B cell (primary cell): ENCODE results near the gene PHLDB1. TPM values are rescaled to one million over a fixed set of nuclear protein-coding genes. Genes with fewer than 3 reads are reported as not detected.

Experiments used
- ATAC-seq: fragments of 200-7000 bp; cut with Tn5 transposase; one replicate; pipeline ENCODE4 v1.10.0; 2021; ENCODE audit warnings: low read depth, mild to moderate bottlenecking, moderate number of reproducible peaks, moderate library complexity
- CTCF ChIA-PET: fragments of 350-600 bp; sonication (Branson Sonifier 250); formaldehyde crosslinking; loops from one replicate; lab custom pipeline; 2021; ENCODE audit warnings: antibody characterized with exemption, inconsistent platforms; lab: Charles Lee
- POLR2A ChIA-PET: fragments of 350-600 bp; sonication (Branson Sonifier 250); formaldehyde crosslinking; loops from one replicate; lab custom pipeline; 2021; ENCODE audit warnings: antibody characterized with exemption; lab: Charles Lee
- DNase-seq: peaks from one replicate; pipeline ENCODE4 v3.0.0; 2013
- H2AFZ ChIP-seq: 2 replicates; pipeline ENCODE4 v1.6.1; 2012; ENCODE audit warnings: mild to moderate bottlenecking, low read depth, low read length; ENCODE audit not compliant: insufficient read depth, poor library complexity, severe bottlenecking
- H3K27ac ChIP-seq, 2 donors: 1 replicate in 1 of 2; 2 replicates in 1 of 2; pipeline ENCODE4 v1.5.1; 2012 to 2013; ENCODE audit warnings: low read length in 2 of 2, mild to moderate bottlenecking in 2 of 2, moderate library complexity in 1 of 2
- H3K27me3 ChIP-seq, 4 experiments: fragments of 200-600 bp in 1 of 4; sonication (generic) in 1 of 4; replicated peaks in 1 of 4; 1 replicate in 2 of 4; 2 replicates in 2 of 4; pipeline versions ENCODE4 v1.6.1 to v1.7.0; 2013 to 2016; ENCODE audit warnings: low read length in 3 of 4, mild to moderate bottlenecking in 2 of 4, mixed read lengths in 1 of 4, moderate library complexity in 1 of 4; ENCODE audit not compliant: insufficient read depth in 4 of 4, control insufficient read depth in 3 of 4; ENCODE audit errors: control extremely low read depth in 1 of 4
- H3K36me3 ChIP-seq, 2 experiments: replicated peaks in 1 of 2; 1 replicate in 1 of 2; 2 replicates in 1 of 2; pipeline versions ENCODE4 v1.6.1 to v1.7.1; 2013; ENCODE audit warnings: low read length in 1 of 2; ENCODE audit not compliant: insufficient read depth in 2 of 2, control insufficient read depth in 1 of 2; ENCODE audit errors: control extremely low read depth in 1 of 2, extremely low read depth in 1 of 2
- H3K4me1 ChIP-seq, 2 donors: fragments of 200-600 bp in 1 of 2; sonication (generic) in 1 of 2; 1 replicate in 1 of 2; 2 replicates in 1 of 2; pipeline versions ENCODE4 v1.5.1 to v1.6.1; 2013 to 2017; ENCODE audit warnings: low read length in 2 of 2; ENCODE audit not compliant: control insufficient read depth in 2 of 2, insufficient read depth in 2 of 2
- H3K4me2 ChIP-seq: replicated peaks from 2 replicates; pipeline ENCODE3; 2012; ENCODE audit warnings: mild to moderate bottlenecking, low read depth, low read length; ENCODE audit not compliant: poor library complexity, severe bottlenecking
- H3K4me3 ChIP-seq, 5 experiments: fragments of 200-600 bp in 1 of 5; sonication (generic) in 1 of 5; 1 replicate in 3 of 5; 2 replicates in 2 of 5; pipeline versions ENCODE4 v1.5.1 to v1.7.0; 2011 to 2016; ENCODE audit warnings: low read length in 4 of 5, mild to moderate bottlenecking in 4 of 5, low read depth in 2 of 5, control low read depth in 1 of 5, moderate library complexity in 1 of 5; ENCODE audit not compliant: insufficient read depth in 1 of 5; ENCODE audit errors: control extremely low read depth in 1 of 5, extremely low read depth in 1 of 5
- H3K79me2 ChIP-seq: fragments of 200-600 bp; sonication (generic); one replicate; pipeline ENCODE4 v1.6.0; 2016; ENCODE audit warnings: low read length; ENCODE audit not compliant: control insufficient read depth, insufficient read depth
- H3K9ac ChIP-seq: fragments of 200-600 bp; sonication (generic); 2 replicates; pipeline ENCODE4 v1.6.1; 2017; ENCODE audit warnings: mild to moderate bottlenecking, low read length, moderate library complexity
- H3K9me3 ChIP-seq, 3 donors: one replicate each; pipeline versions ENCODE4 v1.6.1 to v1.7.1; 2013; ENCODE audit warnings: low read length in 2 of 3; ENCODE audit not compliant: control insufficient read depth in 2 of 3, insufficient read depth in 1 of 3; ENCODE audit errors: control extremely low read depth in 1 of 3
- H4K20me1 ChIP-seq: 2 replicates; pipeline ENCODE4 v1.6.0; 2012; ENCODE audit warnings: mild to moderate bottlenecking, low read length; ENCODE audit not compliant: insufficient read depth, control insufficient read depth, poor library complexity, severe bottlenecking
- H3K27ac Mint-ChIP-seq: one replicate; pipeline ENCODE4 v1.8.0; 2021; ENCODE audit warnings: mixed read lengths
- H3K27me3 Mint-ChIP-seq: one replicate; pipeline ENCODE4 v1.8.0; 2021; ENCODE audit warnings: mixed read lengths
- H3K4me1 Mint-ChIP-seq: one replicate; pipeline ENCODE4 v1.8.0; 2021; ENCODE audit warnings: mixed read lengths
- H3K4me3 Mint-ChIP-seq: one replicate; pipeline ENCODE4 v1.8.0; 2021; ENCODE audit warnings: mixed read lengths
- H3K9me3 Mint-ChIP-seq: one replicate; pipeline ENCODE4 v1.8.0; 2022; ENCODE audit warnings: mixed read lengths; ENCODE audit not compliant: insufficient read depth
- CTCF ChIP-seq: fragments of 200-600 bp; IDR thresholded peaks from one replicate; pipeline ENCODE4 v1.8.0; 2022; ENCODE audit warnings: antibody characterized with exemption, mild to moderate bottlenecking
- EZH2 ChIP-seq: IDR thresholded peaks from 2 replicates; pipeline ENCODE4 v1.6.1; 2012; ENCODE audit warnings: borderline replicate concordance, low read depth, mild to moderate bottlenecking, moderate library complexity, low read length; ENCODE audit not compliant: insufficient read depth, poor library complexity, severe bottlenecking
- WGBS: methylation state at CpG from one replicate; pipeline ENCODE4 v1.1.5; 2013; ENCODE audit warnings: missing lambda C conversion rate; ENCODE audit not compliant: insufficient coverage; 5-methylcytosine and 5-hydroxymethylcytosine counted together
- intact Hi-C: fragments of 100-400 bp; cut with micrococcal nuclease; formaldehyde crosslinking; loops from one replicate; pipeline ENCODE4 v1.10.0; 2022
- polyA plus RNA-seq: library from polyadenylated mRNA; depleted of rRNA; stranded (reverse); fragments of >200 nt; gene quantifications from 2 replicates; pipeline ENCODE4 v1.2.3, GENCODE V29; 2012
- total RNA-seq, 2 donors: library from RNA; stranded (reverse); fragments of 120-200 nt in 1 of 2; gene quantifications; 1 replicate in 1 of 2; 2 replicates in 1 of 2; pipeline versions ENCODE4 v1.2.3 to v1.2.4, GENCODE V29; 2013 to 2022

The PHLDB1 gene
- total and polyA plus RNA-seq, 2 donors (not counting 1 experiment from before 2014, with no cell fraction given), result 0.46 to 2.4 TPM

DNA sequence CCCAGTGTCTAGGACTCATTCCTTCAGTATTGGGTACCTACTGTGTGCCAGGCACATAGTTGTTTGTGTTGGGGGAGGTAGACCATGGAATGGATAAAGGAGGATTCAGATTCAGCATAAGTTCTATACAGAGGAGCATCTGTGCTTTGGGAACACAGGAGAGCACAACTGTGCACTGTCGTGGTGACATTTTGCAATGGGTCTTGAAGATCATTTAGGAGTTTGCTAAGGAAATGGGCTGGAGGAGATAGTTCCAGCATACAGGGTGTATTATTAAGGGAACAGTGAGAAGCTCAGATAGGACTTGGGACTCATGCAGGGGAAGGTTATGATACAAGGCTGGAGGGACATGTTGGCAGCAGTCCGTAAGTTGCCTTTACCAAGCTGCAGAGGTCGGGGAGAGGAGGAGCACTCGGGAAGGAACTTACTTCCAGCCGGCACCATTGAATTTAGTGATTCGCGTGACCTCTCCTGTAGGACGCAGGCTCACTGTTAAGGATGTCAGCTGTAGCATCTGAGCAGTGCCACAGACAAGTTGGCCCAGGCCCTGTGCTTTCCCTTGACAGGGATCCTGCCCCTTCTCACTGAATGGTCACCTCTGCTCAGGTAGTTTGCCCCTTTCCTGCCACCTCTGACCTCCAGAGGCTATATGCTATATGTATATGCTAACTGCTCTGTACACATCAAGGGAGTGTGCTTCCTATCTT lies 46.4 kb downstream of the PHLDB1 start:
- Histone ChIP-seq H3K9ac (no peak overlapping the region), H3K27me3 (peaks cover 0 to 4% (median 0%) of the 10 kb centered on the region in 4 experiments), H3K9me3 (no peaks in the 10 kb centered on the region), H3K4me2 (no peak overlapping the region), H3K4me3 (no peak overlapping the region), H3K4me1 (no peaks in the 10 kb centered on the region), H3K36me3 (no peaks in the 10 kb centered on the region), H3K79me2 (no peaks in the 10 kb centered on the region), H4K20me1 (no peaks in the 10 kb centered on the region), H3K27ac (no peak overlapping the region), H2AFZ (no peak overlapping the region)
- no peak overlapping the region for H3K27ac Mint-ChIP-seq
- TF ChIP-seq CTCF, result no peak
- TF ChIP-seq EZH2, result no peak
- no peak overlapping the region for H3K4me3 Mint-ChIP-seq
- WGBS, result 98% methylated on average over 8 of the region's 8 CpGs
- POLR2A ChIA-PET, result no interaction called here
- intact Hi-C loops, result no loop called here
- no peak for ATAC-seq
- H3K9me3 Mint-ChIP-seq, result no peaks in the 10 kb centered on the region
- CTCF ChIA-PET, result no interaction called here
- H3K27me3 Mint-ChIP-seq, result no peaks in the 10 kb centered on the region
- DNase-seq, result no peak
- no peaks in the 10 kb centered on the region for H3K4me1 Mint-ChIP-seq

GRCh38 chr11:118655486-118656190 lies 48.2 kb downstream of the PHLDB1 start:
- H3K27me3 ChIP-seq, result peaks cover 0 to 10% (median 0%) of the 10 kb centered on the region in 4 experiments
- WGBS, result 87% methylated on average over 6 of the region's 7 CpGs
- ChIA-PET POLR2A (no interaction called here), CTCF (no interaction called here)
- H2AFZ ChIP-seq, result no peak overlapping the region
- no peak overlapping the region for H3K4me3 ChIP-seq
- no peak overlapping the region for H3K4me2 ChIP-seq
- Mint-ChIP-seq H3K9me3 (no peaks in the 10 kb centered on the region), H3K4me1 (peaks cover 4% of the 10 kb centered on the region), H3K27ac (no peak overlapping the region), H3K27me3 (peaks cover 3% of the 10 kb centered on the region), H3K4me3 (no peak overlapping the region)
- no peak overlapping the region for H3K9ac ChIP-seq
- peaks cover 0 to 4% (median 0%) of the 10 kb centered on the region in 3 donors for H3K9me3 ChIP-seq
- H3K79me2 ChIP-seq, result no peaks in the 10 kb centered on the region
- H3K4me1 ChIP-seq, result peaks cover 4 to 10% of the 10 kb centered on the region in 2 donors
- DNase-seq (no peak), ATAC-seq (no peak)
- intact Hi-C loops, result no loop called here
- no peaks in the 10 kb centered on the region for H3K36me3 ChIP-seq
- TF ChIP-seq CTCF (no peak), EZH2 (no peak)
- H3K27ac ChIP-seq, result no peak overlapping the region
- no peaks in the 10 kb centered on the region for H4K20me1 ChIP-seq
